Sigmoid colon (tissue), 4 donors: ENCODE measurements around the gene SCN1B.

Source experiments
- EP300 ChIP-seq, 4 donors: sonication (generic); formaldehyde crosslinking; IDR thresholded peaks; one replicate each; pipeline ENCODE4 v1.6.1; 2017; ENCODE audit warnings: antibody characterized with exemption in 4 of 4
- POLR2A ChIP-seq, 2 donors: fragments of 450-650 bp; IDR thresholded peaks; one replicate each; pipeline ENCODE4 v1.6.1; 2016; ENCODE audit warnings: antibody characterized with exemption in 2 of 2, mild to moderate bottlenecking in 2 of 2, moderate library complexity in 2 of 2
- POLR2AphosphoS5 ChIP-seq, 4 donors: sonication (generic); formaldehyde crosslinking; IDR thresholded peaks; one replicate each; pipeline ENCODE4 v1.6.1; 2017; ENCODE audit warnings: antibody characterized with exemption in 4 of 4
- TF ChIP-seq, protein P1 (sequence below), 4 experiments: fragments of 450-650 bp in 3 of 4; fragments of 200-600 bp in 1 of 4; IDR thresholded peaks; one replicate each; pipeline ENCODE4 v1.5.1; 2016 to 2019; ENCODE audit warnings: antibody characterized with exemption in 4 of 4, mild to moderate bottlenecking in 3 of 4, moderate library complexity in 2 of 4

DNA sequence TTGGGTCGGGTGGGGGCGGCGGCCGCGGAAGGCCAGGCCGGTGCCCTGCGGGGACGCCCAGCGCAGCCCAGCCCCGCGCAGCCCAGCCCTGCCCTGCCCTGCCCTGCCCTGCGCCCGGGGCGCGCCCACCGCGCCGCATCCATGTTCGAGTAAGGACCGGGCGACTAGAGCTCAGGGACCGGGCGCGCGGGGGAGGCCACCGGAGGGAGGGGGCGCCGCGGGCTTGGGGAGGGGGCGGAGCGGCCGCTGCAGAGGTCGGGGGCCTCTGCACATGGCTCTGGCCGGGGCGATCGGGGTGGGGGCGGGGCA lies 30.0 kb upstream of the SCN1B start:
- TF ChIP-seq POLR2A (IDR thresholded peaks at IDR 0.05) (no peak), POLR2AphosphoS5 (IDR thresholded peaks at IDR 0.05) (no peak), EP300 (IDR thresholded peaks at IDR 0.05) (no peak)
- TF ChIP-seq, protein P1, sequence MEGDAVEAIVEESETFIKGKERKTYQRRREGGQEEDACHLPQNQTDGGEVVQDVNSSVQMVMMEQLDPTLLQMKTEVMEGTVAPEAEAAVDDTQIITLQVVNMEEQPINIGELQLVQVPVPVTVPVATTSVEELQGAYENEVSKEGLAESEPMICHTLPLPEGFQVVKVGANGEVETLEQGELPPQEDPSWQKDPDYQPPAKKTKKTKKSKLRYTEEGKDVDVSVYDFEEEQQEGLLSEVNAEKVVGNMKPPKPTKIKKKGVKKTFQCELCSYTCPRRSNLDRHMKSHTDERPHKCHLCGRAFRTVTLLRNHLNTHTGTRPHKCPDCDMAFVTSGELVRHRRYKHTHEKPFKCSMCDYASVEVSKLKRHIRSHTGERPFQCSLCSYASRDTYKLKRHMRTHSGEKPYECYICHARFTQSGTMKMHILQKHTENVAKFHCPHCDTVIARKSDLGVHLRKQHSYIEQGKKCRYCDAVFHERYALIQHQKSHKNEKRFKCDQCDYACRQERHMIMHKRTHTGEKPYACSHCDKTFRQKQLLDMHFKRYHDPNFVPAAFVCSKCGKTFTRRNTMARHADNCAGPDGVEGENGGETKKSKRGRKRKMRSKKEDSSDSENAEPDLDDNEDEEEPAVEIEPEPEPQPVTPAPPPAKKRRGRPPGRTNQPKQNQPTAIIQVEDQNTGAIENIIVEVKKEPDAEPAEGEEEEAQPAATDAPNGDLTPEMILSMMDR (IDR thresholded peaks at IDR 0.05): no peak
